GM23338 (cell line): ENCODE data around the gene FOXO3. TPM values are rescaled to one million over a fixed set of nuclear protein-coding genes. Genes with fewer than 3 reads are reported as not detected.

Experiments used
- ATAC-seq: fragments of 200-7000 bp; cut with Tn5 transposase; 3 replicates; pipeline ENCODE4 v1.9.1; 2020
- DNase-seq: peaks from one replicate; pipeline ENCODE4 v3.0.0-alpha.2; 2015; ENCODE audit warnings: low spot score
- H2AFZ ChIP-seq: fragments of 200-600 bp; sonication (generic); 2 replicates; pipeline ENCODE4 v1.8.0; 2016; ENCODE audit warnings: antibody characterized with exemption, mild to moderate bottlenecking, moderate library complexity
- H3F3A ChIP-seq: fragments of 200-600 bp; sonication (generic); replicated peaks from 2 replicates; pipeline ENCODE4 v1.8.0; 2017; ENCODE audit warnings: antibody characterized with exemption, mixed run types, low read depth
- H3K27ac ChIP-seq: fragments of 200-600 bp; sonication (generic); 2 replicates; pipeline ENCODE4 v1.6.1; 2016; ENCODE audit warnings: low read depth
- H3K27me3 ChIP-seq: fragments of 200-600 bp; sonication (generic); 2 replicates; pipeline ENCODE4 v1.8.0; 2016; ENCODE audit warnings: mild to moderate bottlenecking, mixed run types, moderate library complexity; ENCODE audit not compliant: insufficient read depth
- H3K36me3 ChIP-seq: fragments of 200-600 bp; sonication (generic); 2 replicates; pipeline ENCODE4 v1.8.0; 2016; ENCODE audit warnings: mild to moderate bottlenecking; ENCODE audit not compliant: insufficient read depth
- H3K4me1 ChIP-seq: fragments of 200-600 bp; sonication (generic); 2 replicates; pipeline ENCODE4 v1.8.0; 2016; ENCODE audit warnings: mild to moderate bottlenecking, moderate library complexity; ENCODE audit not compliant: insufficient read depth
- H3K4me2 ChIP-seq: fragments of 200-600 bp; sonication (generic); 2 replicates; pipeline ENCODE4 v1.7.1; 2017; ENCODE audit warnings: mixed run types
- H3K4me3 ChIP-seq: fragments of 200-600 bp; sonication (generic); 2 replicates; pipeline ENCODE4 v1.6.1; 2016; ENCODE audit warnings: mixed run types
- H3K79me2 ChIP-seq: fragments of 200-600 bp; sonication (generic); replicated peaks from 2 replicates; pipeline ENCODE4 v1.8.0; 2017; ENCODE audit warnings: mild to moderate bottlenecking; ENCODE audit not compliant: insufficient read depth
- H3K9me2 ChIP-seq: fragments of 200-600 bp; sonication (generic); 2 replicates; pipeline ENCODE4 v1.8.0; 2017; ENCODE audit not compliant: insufficient read depth
- H4K20me1 ChIP-seq: fragments of 200-600 bp; sonication (generic); replicated peaks from 2 replicates; pipeline ENCODE4 v1.8.0; 2017; ENCODE audit warnings: mild to moderate bottlenecking; ENCODE audit not compliant: insufficient read depth
- H3K27ac Mint-ChIP-seq: 2 replicates; pipeline ENCODE4 v1.8.0; 2020; ENCODE audit warnings: inconsistent platforms, mild to moderate bottlenecking, moderate library complexity, mixed read lengths
- H3K27me3 Mint-ChIP-seq: 3 replicates; pipeline ENCODE4 v1.8.0; 2022; ENCODE audit warnings: low read depth, mild to moderate bottlenecking, moderate library complexity, mixed read lengths, inconsistent platforms; ENCODE audit not compliant: insufficient read depth, poor library complexity
- H3K36me3 Mint-ChIP-seq: 3 replicates; pipeline ENCODE4 v1.8.0; 2021; ENCODE audit warnings: low read depth, mild to moderate bottlenecking, inconsistent platforms, moderate library complexity, mixed read lengths
- H3K4me1 Mint-ChIP-seq: 3 replicates; pipeline ENCODE4 v1.8.0; 2020; ENCODE audit warnings: mild to moderate bottlenecking, inconsistent platforms, mixed read lengths
- H3K4me3 Mint-ChIP-seq: 3 replicates; pipeline ENCODE4 v1.8.0; 2021; ENCODE audit warnings: moderate library complexity, mild to moderate bottlenecking, inconsistent platforms, mixed read lengths
- H3K9me3 Mint-ChIP-seq: 3 replicates; pipeline ENCODE4 v1.8.0; 2020; ENCODE audit warnings: moderate library complexity, mild to moderate bottlenecking, inconsistent platforms, mixed read lengths
- CTCF ChIP-seq, 2 experiments: fragments of 200-600 bp in 1 of 2; sonication (generic) in 1 of 2; conservative IDR thresholded peaks; 2 replicates each; pipeline versions ENCODE4 v1.5.1 to v1.6.1; 2016 to 2017; ENCODE audit warnings: antibody characterized with exemption in 2 of 2, low read depth in 2 of 2, mild to moderate bottlenecking in 2 of 2, moderate library complexity in 1 of 2
- EZH2 ChIP-seq: fragments of 200-600 bp; sonication (generic); IDR thresholded peaks from one replicate; pipeline ENCODE4 v1.8.0; 2017; ENCODE audit warnings: antibody characterized with exemption, mild to moderate bottlenecking, low read depth; ENCODE audit not compliant: unreplicated experiment
- EZH2phosphoT487 ChIP-seq: fragments of 200-600 bp; sonication (generic); IDR thresholded peaks from one replicate; pipeline ENCODE4 v1.8.1; 2018; ENCODE audit warnings: antibody characterized with exemption; ENCODE audit not compliant: unreplicated experiment
- POLR2AphosphoS5 ChIP-seq: IDR thresholded peaks from 2 replicates; pipeline ENCODE4 v1.6.1; 2016; ENCODE audit warnings: antibody characterized with exemption, low read depth
- ZNF331 ChIP-seq: fragments of 250-450 bp; sonication (Bioruptor Pico); IDR thresholded peaks from 2 replicates; pipeline ENCODE4 v1.5.0; 2020; ENCODE audit warnings: low read depth, mild to moderate bottlenecking, moderate library complexity
- polyA plus RNA-seq: library from polyadenylated mRNA; unstranded; fragments of >200 nt; fragmentation: Nextera tagmentation; extraction: Ambion mirVana; gene quantifications from 2 replicates; pipeline ENCODE4 v1.2.1, GENCODE V29; 2016
- total RNA-seq: library from RNA; depleted of rRNA; stranded (reverse); fragments of >200 nt; shearing (Covaris generic); gene quantifications from 2 replicates; pipeline ENCODE4 v1.2.3, GENCODE V29; 2014
- TF ChIP-seq, protein P1 (sequence below): IDR thresholded peaks from one replicate; pipeline ENCODE4 v1.6.1; 2018; ENCODE audit warnings: antibody characterized with exemption; ENCODE audit not compliant: unreplicated experiment

Gene FOXO3
- total and polyA plus RNA-seq, 2 experiments from 2014 or later: 9.8 to 20.2 TPM

DNA sequence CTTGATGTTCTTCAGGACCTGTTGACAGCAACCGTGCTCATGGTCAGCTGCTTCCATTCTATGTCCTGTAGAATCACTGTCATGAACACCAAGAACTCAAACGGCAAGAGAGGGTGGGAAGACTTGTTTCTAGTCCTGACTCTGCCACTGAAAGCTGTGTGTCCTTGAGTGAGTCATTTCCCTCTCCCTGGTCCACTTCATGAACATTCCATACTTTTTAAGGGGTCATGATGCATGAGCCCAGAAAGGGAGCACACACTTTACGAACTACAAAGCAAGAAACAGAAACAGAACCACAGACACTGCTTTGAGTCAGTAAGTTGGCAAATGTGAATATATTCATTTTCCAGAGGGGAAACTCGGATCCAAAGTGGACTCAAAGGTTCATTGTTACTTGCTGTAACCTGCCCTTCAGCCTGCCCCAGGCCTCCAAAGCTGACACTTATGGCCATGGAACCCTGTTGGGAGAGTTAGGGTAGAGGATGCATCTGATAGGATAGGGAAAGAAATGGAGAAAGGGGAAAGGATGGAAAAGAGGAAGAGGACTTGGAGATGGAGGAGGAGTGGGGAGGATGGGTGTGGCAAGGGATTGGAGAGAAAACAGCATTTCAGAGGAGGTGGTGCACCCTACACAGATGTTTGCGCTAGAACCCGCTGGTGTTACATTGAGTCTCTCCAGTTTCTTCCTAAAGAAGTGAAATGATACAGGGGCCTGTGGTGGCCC lies 129.8 kb downstream of the FOXO3 start:
- no peaks in the 10 kb centered on the region for H3K36me3 Mint-ChIP-seq
- no peak overlapping the region for H3K4me3 Mint-ChIP-seq
- no peak overlapping the region for H2AFZ ChIP-seq
- peaks cover 5% of the 10 kb centered on the region; the same call in 1 of the 2 replicates for H3K4me1 ChIP-seq
- H3K4me3 ChIP-seq: no peak overlapping the region
- H3K27me3 ChIP-seq: no peaks in the 10 kb centered on the region
- no peaks in the 10 kb centered on the region for H3K36me3 ChIP-seq
- no peaks in the 10 kb centered on the region for H4K20me1 ChIP-seq
- no peak overlapping the region for H3K4me2 ChIP-seq
- no peaks in the 10 kb centered on the region for H3K27me3 Mint-ChIP-seq
- TF ChIP-seq CTCF (conservative IDR thresholded peaks at IDR 0.05; ENCODE audit: low read depth in 2 of 2): no peak
- TF ChIP-seq EZH2phosphoT487: no peak
- H3K27ac ChIP-seq: no peak overlapping the region
- H3F3A ChIP-seq: no peaks in the 10 kb centered on the region
- H3K9me3 Mint-ChIP-seq: no peaks in the 10 kb centered on the region
- H3K27ac Mint-ChIP-seq: no peak overlapping the region
- H3K79me2 ChIP-seq: no peaks in the 10 kb centered on the region
- peaks cover 17% of the 10 kb centered on the region for H3K4me1 Mint-ChIP-seq
- ATAC-seq (no peak), DNase-seq (no peak)
- H3K9me2 ChIP-seq: no peaks in the 10 kb centered on the region

DNA sequence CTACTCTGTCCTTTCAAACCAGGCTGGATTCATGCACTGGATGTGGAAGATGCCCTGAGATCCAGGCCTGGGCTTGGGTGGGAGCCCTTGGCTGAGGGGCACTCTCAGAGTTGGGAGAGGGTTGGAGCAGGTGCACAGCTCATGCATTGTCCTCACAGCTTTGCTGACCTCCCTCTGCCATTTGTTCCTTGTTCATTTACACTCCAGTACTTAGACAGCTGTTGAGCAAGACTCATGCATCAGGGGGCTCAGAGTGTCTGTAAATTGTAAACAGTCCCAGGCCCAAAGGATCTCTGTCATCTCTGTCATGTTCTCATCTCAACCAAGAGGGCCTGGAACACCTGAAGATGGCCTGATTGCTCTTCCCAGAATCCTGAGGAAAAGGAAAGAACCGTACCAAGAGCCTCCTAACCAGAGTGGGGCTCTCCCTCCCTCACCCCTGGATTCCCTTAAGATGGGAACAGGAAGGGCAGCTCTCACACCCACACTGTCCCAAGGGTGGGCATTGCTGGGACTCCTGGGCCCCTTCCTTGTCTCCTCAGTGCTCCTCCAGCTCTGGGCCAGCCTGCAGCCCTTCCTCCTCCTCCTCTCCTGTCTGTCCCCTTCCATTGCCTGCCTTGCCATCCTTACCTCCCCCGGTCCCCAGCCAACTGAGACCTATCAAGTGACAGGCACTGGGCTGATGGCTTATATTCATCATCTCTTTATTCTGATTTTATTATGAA lies 132.9 kb downstream of the FOXO3 start:
- Histone ChIP-seq H3K79me2 (no peaks in the 10 kb centered on the region), H3K9me2 (peaks cover 9% of the 10 kb centered on the region; the same call in 1 of the 2 replicates), H3K27ac (no peak overlapping the region), H3K36me3 (no peaks in the 10 kb centered on the region), H3F3A (no peaks in the 10 kb centered on the region), H3K4me1 (peaks cover 5% of the 10 kb centered on the region; the same call in 1 of the 2 replicates), H3K27me3 (no peaks in the 10 kb centered on the region), H4K20me1 (no peaks in the 10 kb centered on the region), H2AFZ (no peak overlapping the region), H3K4me2 (no peak overlapping the region), H3K4me3 (no peak overlapping the region)
- no peaks in the 10 kb centered on the region for H3K9me3 Mint-ChIP-seq
- H3K4me1 Mint-ChIP-seq: peaks cover 12% of the 10 kb centered on the region
- no peak overlapping the region for H3K27ac Mint-ChIP-seq
- no peak for DNase-seq
- ATAC-seq: no peak
- no peak overlapping the region for H3K4me3 Mint-ChIP-seq
- peaks cover 2% of the 10 kb centered on the region for H3K27me3 Mint-ChIP-seq
- H3K36me3 Mint-ChIP-seq: no peaks in the 10 kb centered on the region
- TF ChIP-seq CTCF (conservative IDR thresholded peaks at IDR 0.05; ENCODE audit: low read depth in 2 of 2) (no peak), ZNF331 (no peak), EZH2 (no peak), POLR2AphosphoS5 (no peak)
- TF ChIP-seq, protein P1, sequence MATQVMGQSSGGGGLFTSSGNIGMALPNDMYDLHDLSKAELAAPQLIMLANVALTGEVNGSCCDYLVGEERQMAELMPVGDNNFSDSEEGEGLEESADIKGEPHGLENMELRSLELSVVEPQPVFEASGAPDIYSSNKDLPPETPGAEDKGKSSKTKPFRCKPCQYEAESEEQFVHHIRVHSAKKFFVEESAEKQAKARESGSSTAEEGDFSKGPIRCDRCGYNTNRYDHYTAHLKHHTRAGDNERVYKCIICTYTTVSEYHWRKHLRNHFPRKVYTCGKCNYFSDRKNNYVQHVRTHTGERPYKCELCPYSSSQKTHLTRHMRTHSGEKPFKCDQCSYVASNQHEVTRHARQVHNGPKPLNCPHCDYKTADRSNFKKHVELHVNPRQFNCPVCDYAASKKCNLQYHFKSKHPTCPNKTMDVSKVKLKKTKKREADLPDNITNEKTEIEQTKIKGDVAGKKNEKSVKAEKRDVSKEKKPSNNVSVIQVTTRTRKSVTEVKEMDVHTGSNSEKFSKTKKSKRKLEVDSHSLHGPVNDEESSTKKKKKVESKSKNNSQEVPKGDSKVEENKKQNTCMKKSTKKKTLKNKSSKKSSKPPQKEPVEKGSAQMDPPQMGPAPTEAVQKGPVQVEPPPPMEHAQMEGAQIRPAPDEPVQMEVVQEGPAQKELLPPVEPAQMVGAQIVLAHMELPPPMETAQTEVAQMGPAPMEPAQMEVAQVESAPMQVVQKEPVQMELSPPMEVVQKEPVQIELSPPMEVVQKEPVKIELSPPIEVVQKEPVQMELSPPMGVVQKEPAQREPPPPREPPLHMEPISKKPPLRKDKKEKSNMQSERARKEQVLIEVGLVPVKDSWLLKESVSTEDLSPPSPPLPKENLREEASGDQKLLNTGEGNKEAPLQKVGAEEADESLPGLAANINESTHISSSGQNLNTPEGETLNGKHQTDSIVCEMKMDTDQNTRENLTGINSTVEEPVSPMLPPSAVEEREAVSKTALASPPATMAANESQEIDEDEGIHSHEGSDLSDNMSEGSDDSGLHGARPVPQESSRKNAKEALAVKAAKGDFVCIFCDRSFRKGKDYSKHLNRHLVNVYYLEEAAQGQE: no peak
